Measurements from ENCODE around the gene SOX13.

Gene SOX13

GRCh38 chr1:204091787-204092312 is 18.9 kb downstream of the SOX13 start:
- H3K4me3 ChIP-seq (ENCODE audit: control insufficient read depth in 1 of 7, extremely low read depth in 1 of 7, insufficient read depth in 4 of 7, low read depth in 2 of 7, low read length in 6 of 7) = no peak overlapping the region
- no peaks in the 10 kb centered on the region for H3K9me3 ChIP-seq (ENCODE audit: control extremely low read depth in 1 of 5, control insufficient read depth in 4 of 5, insufficient read depth in 2 of 5, low read depth in 1 of 5, low read length in 4 of 5)
- WGBS (ENCODE audit: insufficient coverage) = 100% methylated on average over 3 of the region's 5 CpGs
- no peaks in the 10 kb centered on the region for H3K36me3 ChIP-seq (ENCODE audit: control insufficient read depth in 4 of 4, insufficient read depth in 4 of 4, low read length in 3 of 4)
- no peak overlapping the region for H3K27ac ChIP-seq (ENCODE audit: insufficient read depth in 1 of 2, low read depth in 1 of 2, low read length in 2 of 2, poor library complexity in 1 of 2, severe bottlenecking in 2 of 2)
- CTCF ChIA-PET = no interaction called here
- H3K27me3 ChIP-seq (replicated peaks in 2 of 5; ENCODE audit: control insufficient read depth in 4 of 5, insufficient read depth in 5 of 5, low read length in 4 of 5) = no peaks in the 10 kb centered on the region
- peaks cover 0 to 3% (median 0%) of the 10 kb centered on the region in 4 experiments for H3K4me1 ChIP-seq (ENCODE audit: control extremely low read depth in 1 of 4, control insufficient read depth in 4 of 4, insufficient read depth in 4 of 4, low read length in 3 of 4)
- POLR2A ChIA-PET = no interaction called here
- no peak for DNase-seq

- no peak overlapping the region for H3K27ac ChIP-seq (ENCODE audit: insufficient read depth in 1 of 2, low read depth in 1 of 2, low read length in 2 of 2, poor library complexity in 1 of 2, severe bottlenecking in 2 of 2)
- ChIA-PET POLR2A (no interaction called here), CTCF (no interaction called here)
- DNase-seq = no peak
- peaks cover 0 to 3% (median 0%) of the 10 kb centered on the region in 4 experiments for H3K4me1 ChIP-seq (ENCODE audit: control extremely low read depth in 1 of 4, control insufficient read depth in 4 of 4, insufficient read depth in 4 of 4, low read length in 3 of 4)
- no peaks in the 10 kb centered on the region for H3K27me3 ChIP-seq (replicated peaks in 2 of 5; ENCODE audit: control insufficient read depth in 4 of 5, insufficient read depth in 5 of 5, low read length in 4 of 5)
- no peaks in the 10 kb centered on the region for H3K36me3 ChIP-seq (ENCODE audit: control insufficient read depth in 4 of 4, insufficient read depth in 4 of 4, low read length in 3 of 4)
- H3K9me3 ChIP-seq (ENCODE audit: control extremely low read depth in 1 of 5, control insufficient read depth in 4 of 5, insufficient read depth in 2 of 5, low read depth in 1 of 5, low read length in 4 of 5) = no peaks in the 10 kb centered on the region
- no peak overlapping the region for H3K4me3 ChIP-seq (ENCODE audit: control insufficient read depth in 1 of 7, extremely low read depth in 1 of 7, insufficient read depth in 4 of 7, low read depth in 2 of 7, low read length in 6 of 7)
- WGBS (ENCODE audit: insufficient coverage) = 96% methylated on average over 9 of the region's 12 CpGs
These were observed 19.9 kb downstream of the SOX13 start for GRCh38 chr1:204092632-204093420.

DNA sequence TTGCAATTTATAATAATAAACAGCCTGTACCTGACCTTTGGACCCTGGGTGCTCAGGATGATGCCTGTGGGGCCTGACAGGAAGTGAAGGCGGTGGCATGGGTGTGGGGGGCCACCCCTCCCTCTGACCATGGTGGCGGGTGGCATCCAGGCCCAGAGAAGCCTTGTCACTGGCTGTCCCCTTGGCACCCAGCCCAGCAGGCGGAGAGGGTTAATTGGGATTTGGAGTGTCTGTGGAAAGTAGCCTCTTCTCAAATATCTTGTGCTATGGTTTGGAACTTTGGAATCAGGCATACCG is 20.5 kb downstream of the SOX13 start:
- POLR2A ChIA-PET = no interaction called here
- WGBS (ENCODE audit: insufficient coverage) = 72% methylated on average over 3 of the region's 4 CpGs
- H3K9me3 ChIP-seq (ENCODE audit: control extremely low read depth in 1 of 5, control insufficient read depth in 4 of 5, insufficient read depth in 2 of 5, low read depth in 1 of 5, low read length in 4 of 5) = no peaks in the 10 kb centered on the region
- H3K4me3 ChIP-seq (ENCODE audit: control insufficient read depth in 1 of 7, extremely low read depth in 1 of 7, insufficient read depth in 4 of 7, low read depth in 2 of 7, low read length in 6 of 7) = no peak overlapping the region
- H3K27me3 ChIP-seq (replicated peaks in 2 of 5; ENCODE audit: control insufficient read depth in 4 of 5, insufficient read depth in 5 of 5, low read length in 4 of 5) = no peaks in the 10 kb centered on the region
- no peak for DNase-seq
- H3K4me1 ChIP-seq (ENCODE audit: control extremely low read depth in 1 of 4, control insufficient read depth in 4 of 4, insufficient read depth in 4 of 4, low read length in 3 of 4) = peaks cover 0 to 3% (median 0%) of the 10 kb centered on the region in 4 experiments
- no peak overlapping the region for H3K27ac ChIP-seq (ENCODE audit: insufficient read depth in 1 of 2, low read depth in 1 of 2, low read length in 2 of 2, poor library complexity in 1 of 2, severe bottlenecking in 2 of 2)
- H3K36me3 ChIP-seq (ENCODE audit: control insufficient read depth in 4 of 4, insufficient read depth in 4 of 4, low read length in 3 of 4) = no peaks in the 10 kb centered on the region
- CTCF ChIA-PET = no interaction called here

GRCh38 chr1:204093781-204094180 is 20.9 kb downstream of the SOX13 start:
- H3K36me3 ChIP-seq (ENCODE audit: control insufficient read depth in 4 of 4, insufficient read depth in 4 of 4, low read length in 3 of 4) = no peaks in the 10 kb centered on the region
- CTCF ChIA-PET = interaction anchor here (1.1 kb wide), 1 partner anchor 24 kb away, joined by 3 read pairs; no protein-coding TSS in a partner anchor
- H3K4me3 ChIP-seq (ENCODE audit: control insufficient read depth in 1 of 7, extremely low read depth in 1 of 7, insufficient read depth in 4 of 7, low read depth in 2 of 7, low read length in 6 of 7) = no peak overlapping the region
- H3K4me1 ChIP-seq (ENCODE audit: control extremely low read depth in 1 of 4, control insufficient read depth in 4 of 4, insufficient read depth in 4 of 4, low read length in 3 of 4) = peaks cover 0 to 3% (median 0%) of the 10 kb centered on the region in 4 experiments
- POLR2A ChIA-PET = no interaction called here
- DNase-seq = no peak
- H3K27me3 ChIP-seq (replicated peaks in 2 of 5; ENCODE audit: control insufficient read depth in 4 of 5, insufficient read depth in 5 of 5, low read length in 4 of 5) = no peaks in the 10 kb centered on the region
- no peak overlapping the region for H3K27ac ChIP-seq (ENCODE audit: insufficient read depth in 1 of 2, low read depth in 1 of 2, low read length in 2 of 2, poor library complexity in 1 of 2, severe bottlenecking in 2 of 2)
- no peaks in the 10 kb centered on the region for H3K9me3 ChIP-seq (ENCODE audit: control extremely low read depth in 1 of 5, control insufficient read depth in 4 of 5, insufficient read depth in 2 of 5, low read depth in 1 of 5, low read length in 4 of 5)
- 94% methylated on average over 2 of the region's 2 CpGs for WGBS (ENCODE audit: insufficient coverage)

GRCh38 chr1:204094313-204094729 is 21.4 kb downstream of the SOX13 start:
- DNase-seq = no peak
- POLR2A ChIA-PET = no interaction called here
- 91% methylated on average over 2 of the region's 6 CpGs for WGBS (ENCODE audit: insufficient coverage)
- Histone ChIP-seq H3K9me3 (ENCODE audit: control extremely low read depth in 1 of 5, control insufficient read depth in 4 of 5, insufficient read depth in 2 of 5, low read depth in 1 of 5, low read length in 4 of 5) (no peaks in the 10 kb centered on the region), H3K27ac (ENCODE audit: insufficient read depth in 1 of 2, low read depth in 1 of 2, low read length in 2 of 2, poor library complexity in 1 of 2, severe bottlenecking in 2 of 2) (no peak overlapping the region), H3K36me3 (ENCODE audit: control insufficient read depth in 4 of 4, insufficient read depth in 4 of 4, low read length in 3 of 4) (no peaks in the 10 kb centered on the region), H3K27me3 (replicated peaks in 2 of 5; ENCODE audit: control insufficient read depth in 4 of 5, insufficient read depth in 5 of 5, low read length in 4 of 5) (no peaks in the 10 kb centered on the region), H3K4me3 (ENCODE audit: control insufficient read depth in 1 of 7, extremely low read depth in 1 of 7, insufficient read depth in 4 of 7, low read depth in 2 of 7, low read length in 6 of 7) (no peak overlapping the region), H3K4me1 (ENCODE audit: control extremely low read depth in 1 of 4, control insufficient read depth in 4 of 4, insufficient read depth in 4 of 4, low read length in 3 of 4) (peaks cover 0 to 3% (median 0%) of the 10 kb centered on the region in 4 experiments)
- CTCF ChIA-PET = interaction anchor here (1.1 kb wide), 1 partner anchor 24 kb away, joined by 3 read pairs; no protein-coding TSS in a partner anchor

- ChIA-PET CTCF (interaction anchor here (1.1 kb wide), 1 partner anchor 25 kb away, joined by 3 read pairs; no protein-coding TSS in a partner anchor), POLR2A (no interaction called here)
- whole genome bisulfite sequencing (ENCODE audit: insufficient coverage) = 89% methylated on average over 13 of the region's 15 CpGs
- peaks cover 0 to 3% (median 0%) of the 10 kb centered on the region in 4 experiments for H3K4me1 ChIP-seq (ENCODE audit: control extremely low read depth in 1 of 4, control insufficient read depth in 4 of 4, insufficient read depth in 4 of 4, low read length in 3 of 4)
- no peaks in the 10 kb centered on the region for H3K9me3 ChIP-seq (ENCODE audit: control extremely low read depth in 1 of 5, control insufficient read depth in 4 of 5, insufficient read depth in 2 of 5, low read depth in 1 of 5, low read length in 4 of 5)
- H3K4me3 ChIP-seq (ENCODE audit: control insufficient read depth in 1 of 7, extremely low read depth in 1 of 7, insufficient read depth in 4 of 7, low read depth in 2 of 7, low read length in 6 of 7) = no peak overlapping the region
- no peak overlapping the region for H3K27ac ChIP-seq (ENCODE audit: insufficient read depth in 1 of 2, low read depth in 1 of 2, low read length in 2 of 2, poor library complexity in 1 of 2, severe bottlenecking in 2 of 2)
- H3K27me3 ChIP-seq (replicated peaks in 2 of 5; ENCODE audit: control insufficient read depth in 4 of 5, insufficient read depth in 5 of 5, low read length in 4 of 5) = no peaks in the 10 kb centered on the region
- H3K36me3 ChIP-seq (ENCODE audit: control insufficient read depth in 4 of 4, insufficient read depth in 4 of 4, low read length in 3 of 4) = no peaks in the 10 kb centered on the region
- no peak for DNase-seq
These were observed 22.1 kb downstream of the SOX13 start for GRCh38 chr1:204094856-204095634.

GRCh38 chr1:204096931-204097330 is 24.0 kb downstream of the SOX13 start:
- CTCF ChIA-PET = no interaction called here

More at GRCh38 chr1:204096931-204097330, 24.0 kb downstream of the SOX13 start:
- no peak overlapping the region for H3K27ac ChIP-seq (ENCODE audit: insufficient read depth in 1 of 2, low read depth in 1 of 2, low read length in 2 of 2, poor library complexity in 1 of 2, severe bottlenecking in 2 of 2)
- peaks cover 4 to 9% (median 9%) of the 10 kb centered on the region in 4 experiments for H3K4me1 ChIP-seq (ENCODE audit: control extremely low read depth in 1 of 4, control insufficient read depth in 4 of 4, insufficient read depth in 4 of 4, low read length in 3 of 4)
- H3K4me3 ChIP-seq (ENCODE audit: control insufficient read depth in 1 of 7, extremely low read depth in 1 of 7, insufficient read depth in 4 of 7, low read depth in 2 of 7, low read length in 6 of 7) = no peak overlapping the region
- POLR2A ChIA-PET = no interaction called here
- no peaks in the 10 kb centered on the region for H3K27me3 ChIP-seq (replicated peaks in 2 of 5; ENCODE audit: control insufficient read depth in 4 of 5, insufficient read depth in 5 of 5, low read length in 4 of 5)
- H3K9me3 ChIP-seq (ENCODE audit: control extremely low read depth in 1 of 5, control insufficient read depth in 4 of 5, insufficient read depth in 2 of 5, low read depth in 1 of 5, low read length in 4 of 5) = no peaks in the 10 kb centered on the region
- 75% methylated on average over 1 of the region's 3 CpGs for WGBS (ENCODE audit: insufficient coverage)
- no peaks in the 10 kb centered on the region for H3K36me3 ChIP-seq (ENCODE audit: control insufficient read depth in 4 of 4, insufficient read depth in 4 of 4, low read length in 3 of 4)
- DNase-seq = no peak

Measured in common myeloid progenitor, CD34-positive (primary cell).